SIG-M5 (cell line): Measurements from ENCODE around the gene VPS36.
A peak's percentile ranks its signal among the peaks of the same experiment; 100 is the strongest.
"Not testable (repeated sequence)": the region's sequence is repeated elsewhere in the genome, so short reads cannot be mapped to it uniquely, and the experiment has no call there.

Experiments used
- DNase-seq: peaks from one replicate; lab custom pipeline; 2025; lab: John Stamatoyannopoulos, UW

The VPS36 gene

DNA sequence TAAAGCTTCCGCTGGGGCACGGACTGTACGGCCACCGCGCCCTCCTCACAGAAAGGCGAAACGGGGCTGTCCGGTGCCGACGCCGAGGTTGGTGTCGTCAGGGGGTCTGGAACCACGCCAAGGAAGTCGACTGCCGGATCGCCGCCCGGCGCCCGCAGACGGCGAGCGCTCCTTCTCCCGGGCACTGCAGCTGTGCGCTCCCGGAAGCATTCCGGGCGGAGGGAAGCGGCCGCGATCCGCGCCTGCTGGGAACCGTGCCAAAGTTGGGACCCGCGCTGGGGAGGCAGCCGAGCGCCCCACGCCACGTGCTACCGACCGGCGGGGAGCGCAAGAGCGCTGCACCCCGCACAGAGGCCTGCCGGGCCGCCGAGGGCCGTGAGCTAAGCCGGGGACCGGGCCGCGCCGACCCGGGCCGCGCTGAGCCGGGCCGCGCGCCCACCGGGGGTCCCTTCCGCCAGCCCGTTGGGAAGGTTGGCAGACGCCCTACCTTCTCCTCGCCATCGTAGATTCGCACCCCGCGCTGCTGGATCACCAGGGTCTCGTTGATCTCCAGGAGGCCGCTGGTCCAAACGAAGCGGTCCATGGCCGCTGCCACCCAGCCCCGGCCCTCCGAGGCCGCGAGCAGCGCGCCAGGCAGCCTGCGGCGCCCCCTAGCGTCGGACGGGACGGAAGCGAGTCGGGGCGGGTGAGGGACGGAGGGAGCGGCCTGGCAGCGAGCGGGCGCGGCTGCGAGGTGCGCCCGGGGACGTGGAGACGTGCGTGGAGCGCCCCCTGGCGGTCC lies at the start of gene VPS36:
VPS36 (minus strand) TSS at position 623 of the 781 bp plus-strand sequence; CDS start at position 583, 40 bp downstream.
- DNase-seq: peak; percentile 46

- not testable (repeated sequence) for DNase-seq
Observed at GRCh38 chr13:52497979-52498378, 47.5 kb upstream of the VPS36 start.

- DNase-seq: not testable (repeated sequence)
Observed at GRCh38 chr13:52494241-52494640, 43.8 kb upstream of the VPS36 start.

DNA sequence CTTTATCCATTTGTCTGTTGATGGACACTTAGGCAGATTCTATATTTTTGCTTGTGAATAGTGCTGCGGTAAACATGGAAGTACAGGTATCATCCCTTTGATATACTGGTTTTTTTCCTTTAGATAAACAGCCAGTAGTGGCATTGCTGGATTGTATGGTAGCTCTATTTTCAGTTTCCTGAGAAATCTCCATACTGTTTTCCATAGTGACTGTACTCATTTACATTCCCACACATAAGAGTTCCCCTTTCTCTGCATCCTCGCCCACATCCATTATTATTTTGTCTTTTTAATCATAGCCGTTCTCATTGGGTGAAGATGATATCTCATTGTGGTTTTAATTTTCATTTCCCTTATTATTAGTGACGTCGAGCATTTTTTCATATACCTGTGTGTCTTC lies 40.6 kb upstream of the VPS36 start:
- DNase-seq: not testable (repeated sequence)

- not testable (repeated sequence) for DNase-seq
Observed at GRCh38 chr13:52488763-52489162, 38.3 kb upstream of the VPS36 start.

- DNase-seq: not testable (repeated sequence)
Observed at GRCh38 chr13:52487078-52487477, 36.6 kb upstream of the VPS36 start.

- DNase-seq: not testable (repeated sequence)
Observed at GRCh38 chr13:52480677-52481428, 30.4 kb upstream of the VPS36 start.

- not testable (repeated sequence) for DNase-seq
Observed at GRCh38 chr13:52468487-52468886, 18.1 kb upstream of the VPS36 start.

- no peak for DNase-seq
Observed at GRCh38 chr13:52463526-52463925, 13.1 kb upstream of the VPS36 start.

GRCh38 chr13:52461265-52461664 lies 10.8 kb upstream of the VPS36 start:
- no peak for DNase-seq

DNA sequence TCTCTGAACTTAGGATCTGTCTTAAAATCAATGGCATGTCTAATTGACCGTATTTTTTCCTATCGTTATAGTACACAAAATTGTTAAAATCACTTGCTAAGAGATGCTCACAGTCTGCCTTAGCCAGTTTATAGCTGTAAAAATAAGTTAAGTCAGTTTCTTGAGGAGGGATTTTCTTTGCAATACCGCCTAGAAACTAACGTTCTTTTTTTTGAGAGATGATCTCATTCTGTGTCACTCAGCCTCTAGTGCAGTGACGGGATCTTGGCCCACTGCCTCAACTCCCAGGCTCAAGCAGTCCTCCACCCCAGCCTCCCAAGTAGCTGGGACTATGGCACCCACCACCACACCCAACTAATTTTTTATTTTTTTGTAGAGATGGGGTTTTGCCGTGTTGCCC lies 9.2 kb upstream of the VPS36 start:
- DNase-seq: no peak

DNA sequence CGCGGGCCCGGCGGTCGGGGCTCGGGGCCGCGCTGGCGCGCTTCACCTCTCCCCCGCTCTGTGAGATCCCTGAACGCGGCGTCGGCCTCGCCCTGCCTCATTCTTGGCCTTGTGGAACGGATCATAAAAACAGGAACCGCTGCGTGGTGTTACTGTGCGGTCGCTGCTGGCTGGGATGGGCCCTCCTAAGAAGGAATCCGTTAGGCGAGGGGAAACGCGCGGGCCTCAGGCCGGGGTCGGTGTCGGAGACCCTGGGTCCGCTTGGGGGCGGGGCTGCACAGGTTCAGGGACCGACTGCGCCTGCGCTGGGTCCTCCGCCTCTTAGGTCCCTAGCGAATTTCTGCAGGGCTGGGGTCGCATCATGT lies 5.2 kb upstream of the VPS36 start:
- DNase-seq: peak; percentile 32

DNA sequence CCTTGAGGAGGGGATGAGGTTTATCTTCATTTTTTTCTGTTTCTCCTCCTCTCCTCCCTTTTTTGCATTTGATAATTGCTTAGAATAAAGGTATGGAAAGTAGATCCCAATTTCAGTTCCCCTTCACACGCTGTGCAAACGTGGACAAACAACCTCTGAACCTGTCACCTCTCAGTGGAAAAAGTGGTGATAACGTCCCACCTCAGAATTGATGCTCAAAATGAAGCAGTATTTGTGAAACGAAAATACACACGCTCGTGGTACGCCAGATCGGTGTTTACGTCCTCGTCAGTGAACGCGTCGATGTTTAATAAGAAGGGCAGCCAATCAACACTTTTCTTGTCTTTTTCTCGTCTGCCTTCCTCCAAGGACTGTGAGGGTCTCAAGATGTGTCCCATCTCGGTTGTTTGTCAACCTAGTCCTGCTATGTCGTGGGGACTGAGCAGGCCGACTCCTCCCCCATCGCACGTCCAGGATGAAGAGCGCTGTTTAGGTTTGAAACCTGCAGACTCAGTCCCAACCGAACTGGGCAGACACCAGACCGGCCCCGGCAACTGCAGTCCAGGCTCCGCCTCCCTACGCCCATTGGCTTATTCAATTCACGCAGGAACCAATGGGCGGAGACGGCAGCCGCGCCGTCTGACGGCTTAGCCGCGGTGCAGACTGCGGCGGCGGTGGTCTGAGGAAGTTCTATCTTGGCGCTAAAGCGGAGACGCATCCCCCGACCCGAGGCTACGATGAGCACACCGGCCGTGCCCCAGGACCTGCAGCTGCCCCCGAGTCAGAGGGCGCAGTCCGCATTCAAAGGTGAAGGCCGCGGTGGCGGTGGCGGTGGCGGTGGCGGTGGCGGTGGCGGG lies 4.6 kb upstream of the VPS36 start, which contains the start of gene CKAP2:
CKAP2 (plus strand) TSS at position 659 of the 857 bp plus-strand sequence; CDS start at position 738, 79 bp downstream.
- peak; percentile 93 for DNase-seq

DNA sequence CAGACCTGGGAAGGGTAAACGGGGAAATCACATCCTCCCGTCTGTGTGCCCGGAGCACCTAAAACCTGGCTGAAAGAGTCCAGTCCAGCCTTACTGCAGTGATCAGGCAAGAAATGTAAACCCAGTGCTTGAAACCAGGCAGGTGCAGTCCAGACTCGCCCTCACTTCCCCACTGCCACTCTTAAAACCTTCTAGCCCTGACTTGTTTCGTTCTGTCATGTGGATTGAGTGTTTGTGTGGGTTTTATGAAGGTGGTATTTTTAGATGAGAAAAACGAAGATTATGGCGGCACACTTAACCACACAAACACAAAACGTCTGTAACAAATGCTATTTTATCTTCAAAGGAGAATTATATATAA lies 4.0 kb upstream of the VPS36 start:
- no peak for DNase-seq

GRCh38 chr13:52452470-52452869 lies 2.0 kb upstream of the VPS36 start:
- no peak for DNase-seq

DNA sequence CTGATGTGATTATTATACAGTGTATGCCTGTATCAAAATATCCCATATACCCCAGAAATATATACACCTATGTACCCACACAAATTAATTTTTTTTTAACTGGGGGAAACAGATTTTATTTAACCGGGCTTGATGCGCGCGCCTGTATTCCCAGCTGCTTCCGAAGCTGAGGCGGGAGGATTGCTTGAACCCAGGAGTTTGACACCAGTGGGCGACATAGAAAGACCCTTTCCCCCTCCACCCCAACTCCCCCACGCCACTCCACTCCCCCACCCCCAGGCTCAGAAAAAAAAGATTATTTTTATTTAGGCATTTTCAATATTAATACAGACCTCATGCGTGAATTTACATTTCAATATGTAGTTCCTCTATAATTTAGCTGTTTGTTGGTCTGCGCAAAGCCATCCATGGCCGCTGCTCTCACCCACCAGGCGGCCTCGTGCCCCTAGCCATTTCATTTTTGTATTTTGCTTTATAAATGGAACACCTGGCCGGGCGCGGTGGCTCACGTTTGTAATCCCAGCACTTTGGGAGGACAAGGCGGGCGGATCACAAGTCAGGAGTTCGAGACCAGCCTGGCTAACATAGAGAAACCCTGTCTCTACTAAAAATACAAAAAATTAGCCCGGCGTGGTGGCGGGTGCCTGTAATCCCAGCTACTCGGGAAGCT lies 836 bp upstream of the VPS36 start:
- DNase-seq: no peak

- no peak for DNase-seq
Observed at GRCh38 chr13:52450793-52451116, 321 bp upstream of the VPS36 start.

DNA sequence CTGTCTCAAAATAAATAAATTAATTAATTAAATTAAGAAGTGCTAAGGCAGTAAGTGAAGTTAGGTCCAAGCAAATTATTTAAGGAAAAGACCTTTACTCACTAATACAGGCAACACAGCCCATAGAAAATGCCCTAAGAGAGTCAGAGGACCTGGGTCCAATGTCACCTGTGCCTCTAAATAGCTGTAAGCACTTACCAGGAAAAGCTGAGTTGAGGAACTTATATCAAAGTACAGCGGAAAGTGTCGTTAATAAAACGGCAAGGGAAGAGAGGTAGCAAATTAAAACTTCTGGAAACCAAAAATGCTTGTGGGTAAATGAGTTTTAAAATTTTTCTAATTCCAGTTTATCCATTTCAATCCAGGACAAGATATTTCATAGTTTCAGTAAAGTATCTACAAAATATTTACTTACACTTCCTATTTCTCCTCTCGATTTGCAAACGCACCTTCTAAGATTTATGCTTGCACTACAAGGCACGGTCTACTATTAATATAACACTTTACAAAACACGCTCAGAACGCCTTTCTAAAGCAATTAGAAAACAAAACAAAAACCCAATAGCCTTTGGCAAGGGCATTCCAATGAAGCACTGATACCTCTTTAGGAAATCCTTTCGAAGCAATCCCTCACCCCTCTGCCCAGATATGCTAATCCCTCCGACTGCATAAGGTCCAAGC lies 963 bp downstream of the VPS36 start:
- DNase-seq: no peak

DNA sequence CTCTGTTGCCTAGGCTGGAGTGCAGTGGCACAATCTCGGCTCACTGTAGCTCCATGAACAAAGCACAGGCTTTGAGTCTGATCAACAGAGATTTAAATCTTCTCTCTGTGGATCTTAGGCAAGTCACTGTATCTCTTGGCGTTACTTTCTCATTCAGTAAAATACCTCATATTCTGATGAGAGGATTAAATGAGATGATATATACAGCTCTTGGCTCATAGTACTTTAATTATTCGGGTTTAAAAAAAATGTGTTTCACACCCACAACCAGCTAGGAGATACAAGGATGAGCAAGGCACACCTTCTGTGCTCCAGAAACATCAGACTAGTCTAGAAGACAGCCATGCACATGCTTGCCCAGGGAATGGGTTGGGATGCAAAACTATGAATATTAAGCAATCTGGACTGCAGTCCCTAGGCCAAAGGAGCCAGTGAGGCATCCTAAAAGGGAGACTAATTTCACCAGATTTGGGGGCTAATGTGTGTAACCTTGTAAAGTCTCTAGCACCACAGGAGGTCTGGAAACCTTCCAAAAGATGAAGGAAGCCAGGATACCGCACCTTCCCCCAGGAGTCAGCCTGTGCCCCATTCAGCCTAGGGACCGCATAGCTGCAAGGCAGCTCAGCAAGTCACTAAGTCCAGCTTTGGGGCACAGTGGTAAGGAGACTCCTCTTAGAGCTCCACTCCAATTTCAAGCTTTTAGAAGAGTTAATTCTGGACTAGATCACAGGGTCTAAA lies 2.5 kb downstream of the VPS36 start:
- no peak for DNase-seq

DNA sequence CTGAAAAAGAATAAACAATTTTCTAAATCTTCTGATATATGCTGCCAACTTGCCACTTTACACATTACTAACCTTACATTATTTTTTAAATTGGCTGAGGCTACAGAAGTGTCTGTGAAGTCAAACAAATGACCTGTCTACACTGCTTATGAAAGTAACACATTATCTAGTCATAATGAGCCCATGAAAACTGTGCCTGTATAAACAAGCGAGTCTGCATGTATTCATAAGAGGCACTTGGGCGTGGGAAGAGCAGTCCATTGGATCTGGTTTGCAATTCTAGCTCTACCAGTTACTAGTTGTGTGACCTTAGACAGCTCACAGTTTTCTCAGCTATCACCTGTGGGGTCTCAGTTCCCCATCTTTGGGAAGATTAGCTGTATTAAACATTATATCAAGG lies 3.1 kb downstream of the VPS36 start:
- DNase-seq: no peak

DNA sequence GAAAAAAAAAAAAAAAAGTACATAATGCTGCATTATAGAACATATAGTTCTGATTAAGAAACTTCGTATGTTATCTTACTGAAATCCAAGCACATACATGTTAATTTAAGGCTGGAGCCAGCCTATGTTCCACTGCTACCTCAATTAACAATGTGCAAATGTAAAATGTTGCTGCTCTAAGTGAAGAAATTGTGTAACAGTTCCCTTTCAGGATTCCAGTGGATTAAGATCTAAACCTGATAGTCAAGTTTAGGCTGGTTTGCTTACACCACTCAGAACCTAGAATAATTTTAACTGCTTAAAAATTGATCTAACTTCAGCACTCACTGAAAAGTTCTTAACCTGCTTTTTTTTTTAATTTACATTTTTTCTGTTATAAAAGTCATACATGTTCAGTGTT lies 4.2 kb downstream of the VPS36 start:
- DNase-seq: no peak
